Activated T-cell treated with anti-CD3 and anti-CD28 coated beads, Interleukin-2, amount 50 U/mL, for 4 hours (primary cell): ENCODE data around the gene TSTD2. TPM values are rescaled to one million over a fixed set of nuclear protein-coding genes. Genes with fewer than 3 reads are reported as not detected.
"Not testable (repeated sequence)": the region's sequence is repeated elsewhere in the genome, so short reads cannot be mapped to it uniquely, and the experiment has no call there.

Experiments
- ATAC-seq, 2 donors: fragments of 200-7000 bp; cut with Tn5 transposase; one replicate each; pipeline ENCODE4 v1.10.0; 2021
- DNase-seq: peaks from one replicate; pipeline ENCODE4 v3.0.0-alpha.2; 2020
- H3K27me3 Mint-ChIP-seq: one replicate; pipeline ENCODE4 v1.8.0; 2021; ENCODE audit warnings: low read depth, mixed read lengths
- H3K36me3 Mint-ChIP-seq: one replicate; pipeline ENCODE4 v1.8.0; 2022; ENCODE audit warnings: mixed read lengths; ENCODE audit not compliant: insufficient read depth
- H3K4me1 Mint-ChIP-seq: one replicate; pipeline ENCODE4 v1.8.0; 2021; ENCODE audit warnings: low read depth, mixed read lengths
- H3K4me3 Mint-ChIP-seq: one replicate; pipeline ENCODE4 v1.8.0; 2021; ENCODE audit warnings: mild to moderate bottlenecking, moderate library complexity, mixed read lengths
- H3K9me3 Mint-ChIP-seq: one replicate; pipeline ENCODE4 v1.8.0; 2021; ENCODE audit warnings: mixed read lengths
- total RNA-seq, 3 donors: library from RNA; stranded (reverse); gene quantifications; one replicate each; pipeline ENCODE4 v1.2.1, GENCODE V29; 2021

Gene TSTD2
- total RNA-seq, 3 donors from 2014 or later: 12.8 to 15.1 (median 14.7) TPM

GRCh38 chr9:97647996-97648395 lies 14.8 kb upstream of the TSTD2 start:
- Mint-ChIP-seq H3K9me3 (no peaks in the 10 kb centered on the region), H3K4me3 (no peak overlapping the region), H3K36me3 (peaks cover 36% of the 10 kb centered on the region), H3K4me1 (peaks cover 6% of the 10 kb centered on the region), H3K27me3 (no peaks in the 10 kb centered on the region)
- DNase-seq (no peak), ATAC-seq (no peak)

GRCh38 chr9:97645720-97646119 lies 12.6 kb upstream of the TSTD2 start:
- ATAC-seq: no peak
- Mint-ChIP-seq H3K36me3 (peaks cover 36% of the 10 kb centered on the region), H3K9me3 (no peaks in the 10 kb centered on the region), H3K4me3 (no peak overlapping the region), H3K27me3 (no peaks in the 10 kb centered on the region), H3K4me1 (peaks cover 4% of the 10 kb centered on the region)
- DNase-seq: no peak

DNA sequence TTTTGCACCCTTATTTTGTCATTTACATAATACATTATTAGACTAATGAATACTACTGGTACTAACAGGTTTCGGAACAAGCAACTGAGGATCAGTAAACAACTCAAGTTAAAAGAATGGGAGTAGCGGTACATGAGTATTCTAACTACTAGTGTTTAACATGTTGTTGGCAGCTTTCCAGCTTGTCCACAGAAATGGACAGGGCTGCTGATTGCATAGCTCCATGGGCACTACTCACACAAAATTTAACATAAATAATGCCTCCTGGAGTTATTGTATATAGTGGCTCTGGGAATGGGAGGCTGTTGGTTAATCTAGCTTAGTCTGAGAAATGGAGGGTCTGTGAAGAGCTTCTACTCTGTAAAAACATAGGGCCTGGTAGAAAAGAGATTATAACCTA lies 7.2 kb upstream of the TSTD2 start:
- H3K4me3 Mint-ChIP-seq: no peak overlapping the region
- H3K36me3 Mint-ChIP-seq: peaks cover 29% of the 10 kb centered on the region
- ATAC-seq (no peak), DNase-seq (no peak)
- H3K9me3 Mint-ChIP-seq: no peaks in the 10 kb centered on the region
- H3K4me1 Mint-ChIP-seq: peaks cover 42% of the 10 kb centered on the region
- no peaks in the 10 kb centered on the region for H3K27me3 Mint-ChIP-seq

GRCh38 chr9:97638666-97639065 lies 5.5 kb upstream of the TSTD2 start:
- H3K36me3 Mint-ChIP-seq: peaks cover 20% of the 10 kb centered on the region
- ATAC-seq (no peak), DNase-seq (no peak)
- H3K27me3 Mint-ChIP-seq: no peaks in the 10 kb centered on the region
- no peaks in the 10 kb centered on the region for H3K9me3 Mint-ChIP-seq
- peaks cover 54% of the 10 kb centered on the region for H3K4me1 Mint-ChIP-seq
- H3K4me3 Mint-ChIP-seq: no peak overlapping the region

DNA sequence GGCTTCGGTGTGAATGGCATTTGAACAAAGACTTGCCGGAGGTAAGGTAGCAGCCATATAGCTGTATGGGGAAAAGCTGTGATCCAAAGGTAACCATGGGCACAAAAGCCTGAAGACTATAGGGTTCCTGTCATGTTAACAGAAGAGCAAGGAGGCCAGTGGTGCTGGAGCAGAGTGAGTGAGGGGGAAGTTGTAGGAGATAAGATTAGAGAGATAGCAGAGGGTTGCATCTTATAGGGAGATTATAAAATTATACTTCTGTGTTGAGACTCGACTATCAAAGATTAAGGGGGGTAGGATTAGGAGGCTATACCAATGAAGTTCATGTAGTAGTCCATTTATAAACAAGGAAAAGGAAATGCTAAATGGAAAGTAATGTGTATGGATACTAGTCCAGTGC lies 3.7 kb upstream of the TSTD2 start:
- no peaks in the 10 kb centered on the region for H3K9me3 Mint-ChIP-seq
- no peaks in the 10 kb centered on the region for H3K27me3 Mint-ChIP-seq
- no peak for DNase-seq
- no peak for ATAC-seq
- H3K4me3 Mint-ChIP-seq: peak overlapping the region; percentile 25
- peaks cover 57% of the 10 kb centered on the region for H3K4me1 Mint-ChIP-seq
- peaks cover 15% of the 10 kb centered on the region for H3K36me3 Mint-ChIP-seq

DNA sequence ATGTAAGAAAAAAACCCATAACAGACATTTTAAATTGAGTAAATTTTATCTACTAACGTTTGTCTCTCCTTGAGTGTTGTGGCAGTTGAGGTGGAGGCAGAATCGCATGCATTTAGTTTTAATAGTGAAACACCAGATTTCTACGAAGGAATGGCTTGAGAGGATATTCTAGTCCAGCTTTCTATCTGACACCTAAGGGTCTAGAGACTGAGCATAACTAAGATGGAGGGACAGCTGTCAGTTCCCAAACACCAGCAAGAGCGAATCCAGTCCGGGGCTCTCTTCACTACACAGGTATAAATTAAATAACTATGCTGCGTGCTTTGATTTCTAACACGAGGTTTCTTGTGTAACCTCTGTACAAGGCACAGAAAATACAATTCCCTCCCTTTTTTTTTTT lies 1.9 kb upstream of the TSTD2 start:
- Mint-ChIP-seq H3K36me3 (peaks cover 8% of the 10 kb centered on the region), H3K9me3 (no peaks in the 10 kb centered on the region), H3K4me1 (peaks cover 58% of the 10 kb centered on the region), H3K4me3 (peak overlapping the region; percentile 94), H3K27me3 (no peaks in the 10 kb centered on the region)
- ATAC-seq: no peak
- no peak for DNase-seq

- Mint-ChIP-seq H3K4me1 (peaks cover 59% of the 10 kb centered on the region), H3K9me3 (no peaks in the 10 kb centered on the region), H3K36me3 (peaks cover 8% of the 10 kb centered on the region), H3K27me3 (no peaks in the 10 kb centered on the region), H3K4me3 (peak overlapping the region; percentile 94)
- no peak for DNase-seq
- ATAC-seq: peak in 1 of 2 donors; percentile 0
Observed at GRCh38 chr9:97633859-97634490, 807 bp upstream of the TSTD2 start.

DNA sequence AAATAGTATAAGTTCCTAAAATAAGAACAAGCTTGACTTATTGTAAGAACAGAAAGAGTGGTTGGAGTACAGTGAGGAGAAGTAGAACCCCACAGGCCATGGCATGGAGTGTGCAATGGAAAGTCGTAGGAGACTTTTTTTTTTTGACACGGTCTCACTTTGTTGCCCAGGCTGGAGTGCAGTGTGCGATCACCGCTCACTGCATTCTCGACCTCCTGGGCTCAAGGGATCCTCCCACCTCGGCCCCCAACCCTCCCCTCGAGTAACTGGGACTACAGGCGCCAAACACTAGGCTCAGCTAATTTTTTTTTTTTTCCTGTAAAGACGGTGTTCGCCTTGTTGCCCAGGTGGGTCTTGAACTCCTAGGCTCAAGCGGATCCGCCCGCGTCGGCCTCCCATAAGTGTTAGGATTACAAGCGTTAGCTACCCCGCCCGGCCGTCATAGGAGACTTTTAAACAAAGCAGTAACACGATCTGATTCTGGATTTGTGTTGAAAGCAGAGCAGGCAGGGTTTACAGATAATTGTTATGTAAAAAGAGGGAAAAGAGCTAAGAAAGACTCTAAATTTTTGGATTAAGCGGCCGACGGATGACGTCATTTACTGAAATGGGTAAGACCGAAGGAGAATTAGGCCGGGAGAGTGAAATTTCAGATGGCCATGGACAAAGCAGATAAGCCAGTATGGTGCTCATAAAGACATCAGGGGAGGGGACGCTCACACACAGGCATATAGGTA lies 752 bp downstream of the TSTD2 start:
- Mint-ChIP-seq H3K27me3 (no peaks in the 10 kb centered on the region), H3K4me3 (peak overlapping the region; percentile 94), H3K9me3 (no peaks in the 10 kb centered on the region), H3K36me3 (peaks cover 8% of the 10 kb centered on the region), H3K4me1 (peaks cover 46% of the 10 kb centered on the region)
- DNase-seq (no peak), ATAC-seq (peak; percentile 1 to 2)

- ATAC-seq (no peak), DNase-seq (no peak)
- no peaks in the 10 kb centered on the region for H3K27me3 Mint-ChIP-seq
- H3K4me3 Mint-ChIP-seq: no peak overlapping the region
- peaks cover 35% of the 10 kb centered on the region for H3K4me1 Mint-ChIP-seq
- H3K36me3 Mint-ChIP-seq: peaks cover 5% of the 10 kb centered on the region
- H3K9me3 Mint-ChIP-seq: no peaks in the 10 kb centered on the region
Observed at GRCh38 chr9:97630591-97630990, 2.6 kb downstream of the TSTD2 start.

- no peaks in the 10 kb centered on the region for H3K27me3 Mint-ChIP-seq
- H3K4me3 Mint-ChIP-seq: no peak overlapping the region
- H3K36me3 Mint-ChIP-seq: peaks cover 10% of the 10 kb centered on the region
- DNase-seq: no peak
- no peaks in the 10 kb centered on the region for H3K9me3 Mint-ChIP-seq
- H3K4me1 Mint-ChIP-seq: peaks cover 21% of the 10 kb centered on the region
- no peak for ATAC-seq
Observed at GRCh38 chr9:97629156-97629555, 4.0 kb downstream of the TSTD2 start.

DNA sequence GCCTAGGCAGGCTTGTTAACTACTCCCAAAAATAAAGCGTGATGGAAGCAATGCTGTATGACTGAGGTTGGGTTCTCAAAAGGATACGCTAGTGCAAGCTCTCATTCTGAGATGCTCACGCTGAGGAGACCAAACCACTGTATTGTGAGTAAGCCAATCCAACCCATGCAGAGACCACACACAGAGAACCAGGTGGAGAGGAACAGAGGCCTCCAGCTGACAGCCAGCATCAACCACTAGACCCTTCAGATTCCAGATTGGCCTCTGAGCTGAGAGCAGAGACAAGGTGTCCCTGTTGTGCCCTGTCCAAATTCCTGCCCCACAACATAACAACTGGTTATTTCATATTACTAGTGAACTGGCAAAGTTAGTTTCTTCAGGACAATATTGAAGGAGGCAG lies 4.5 kb downstream of the TSTD2 start:
- Mint-ChIP-seq H3K9me3 (no peaks in the 10 kb centered on the region), H3K4me1 (peaks cover 21% of the 10 kb centered on the region), H3K4me3 (no peak overlapping the region), H3K36me3 (peaks cover 12% of the 10 kb centered on the region), H3K27me3 (no peaks in the 10 kb centered on the region)
- DNase-seq (no peak), ATAC-seq (no peak)

- Mint-ChIP-seq H3K36me3 (peaks cover 16% of the 10 kb centered on the region), H3K9me3 (no peaks in the 10 kb centered on the region), H3K4me1 (peaks cover 19% of the 10 kb centered on the region), H3K4me3 (no peak overlapping the region), H3K27me3 (no peaks in the 10 kb centered on the region)
- ATAC-seq (no peak), DNase-seq (no peak)
Observed at GRCh38 chr9:97627624-97628023, 5.5 kb downstream of the TSTD2 start.

DNA sequence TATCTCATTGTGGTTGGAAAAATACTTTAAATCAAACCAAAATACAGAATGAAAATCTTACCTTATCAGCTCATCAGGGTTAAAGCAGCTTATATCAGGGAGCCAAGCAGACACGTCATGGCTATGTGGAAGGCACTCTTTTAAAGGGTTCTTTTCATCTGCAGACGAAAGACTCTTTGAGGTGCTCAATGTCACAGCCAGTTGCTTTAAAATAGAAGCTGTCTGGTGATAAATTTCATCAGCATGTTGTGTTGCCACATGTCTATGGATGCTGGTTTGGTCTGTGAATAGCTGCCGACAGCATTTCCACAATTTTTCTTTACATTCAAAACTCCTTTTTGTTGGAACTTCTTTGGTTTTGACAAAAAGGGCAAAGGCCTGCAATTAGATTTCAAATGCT lies 7.5 kb downstream of the TSTD2 start:
- Mint-ChIP-seq H3K9me3 (no peaks in the 10 kb centered on the region), H3K27me3 (no peaks in the 10 kb centered on the region), H3K36me3 (peaks cover 25% of the 10 kb centered on the region), H3K4me3 (no peak overlapping the region), H3K4me1 (peaks cover 12% of the 10 kb centered on the region)
- no peak for ATAC-seq
- DNase-seq: no peak

GRCh38 chr9:97623946-97624345 lies 9.2 kb downstream of the TSTD2 start:
- no peak for DNase-seq
- peaks cover 31% of the 10 kb centered on the region for H3K36me3 Mint-ChIP-seq
- peaks cover 1% of the 10 kb centered on the region for H3K4me1 Mint-ChIP-seq
- no peaks in the 10 kb centered on the region for H3K9me3 Mint-ChIP-seq
- H3K4me3 Mint-ChIP-seq: no peak overlapping the region
- H3K27me3 Mint-ChIP-seq: no peaks in the 10 kb centered on the region
- no peak for ATAC-seq

DNA sequence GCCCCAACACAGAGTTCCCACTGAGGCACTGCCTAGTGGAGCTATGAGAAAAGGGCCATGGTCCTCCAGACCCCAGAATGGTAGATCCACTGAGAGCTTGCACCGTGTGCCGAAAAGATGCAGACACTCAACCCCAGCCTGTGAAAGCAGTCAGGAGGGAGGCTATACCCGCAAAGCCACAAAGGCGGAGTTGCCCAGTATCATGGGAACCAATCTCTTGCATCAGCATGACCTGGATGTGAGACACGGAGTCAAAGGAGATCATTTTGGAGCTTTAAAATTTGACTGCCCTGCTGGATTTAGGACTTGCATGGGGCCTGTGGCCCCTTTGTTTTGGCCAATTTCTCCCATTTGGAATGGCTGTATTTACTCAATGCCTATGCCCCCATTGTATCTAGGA lies 10.7 kb downstream of the TSTD2 start:
- peaks cover 35% of the 10 kb centered on the region for H3K36me3 Mint-ChIP-seq
- H3K4me3 Mint-ChIP-seq, ATAC-seq: not testable (repeated sequence)

More for the DNA sequence above, 10.7 kb downstream of the TSTD2 start:
- H3K9me3 Mint-ChIP-seq, H3K4me1 Mint-ChIP-seq, DNase-seq, H3K27me3 Mint-ChIP-seq: not testable (repeated sequence)
